HTR-8/SVneo (cell line): ENCODE measurements around the gene MYO15B.

ENCODE experiments used
- DNase-seq: peaks from one replicate; pipeline ENCODE4 v3.0.0; 2011; ENCODE audit warnings: low spot score, mixed read lengths; ENCODE audit not compliant: insufficient read length
- FAIRE-seq: peaks from 2 replicates; lab custom pipeline; 2011; peaks lifted over from hg19 to GRCh38; lab: Jason Lieb, UNC

MYO15B gene

DNA sequence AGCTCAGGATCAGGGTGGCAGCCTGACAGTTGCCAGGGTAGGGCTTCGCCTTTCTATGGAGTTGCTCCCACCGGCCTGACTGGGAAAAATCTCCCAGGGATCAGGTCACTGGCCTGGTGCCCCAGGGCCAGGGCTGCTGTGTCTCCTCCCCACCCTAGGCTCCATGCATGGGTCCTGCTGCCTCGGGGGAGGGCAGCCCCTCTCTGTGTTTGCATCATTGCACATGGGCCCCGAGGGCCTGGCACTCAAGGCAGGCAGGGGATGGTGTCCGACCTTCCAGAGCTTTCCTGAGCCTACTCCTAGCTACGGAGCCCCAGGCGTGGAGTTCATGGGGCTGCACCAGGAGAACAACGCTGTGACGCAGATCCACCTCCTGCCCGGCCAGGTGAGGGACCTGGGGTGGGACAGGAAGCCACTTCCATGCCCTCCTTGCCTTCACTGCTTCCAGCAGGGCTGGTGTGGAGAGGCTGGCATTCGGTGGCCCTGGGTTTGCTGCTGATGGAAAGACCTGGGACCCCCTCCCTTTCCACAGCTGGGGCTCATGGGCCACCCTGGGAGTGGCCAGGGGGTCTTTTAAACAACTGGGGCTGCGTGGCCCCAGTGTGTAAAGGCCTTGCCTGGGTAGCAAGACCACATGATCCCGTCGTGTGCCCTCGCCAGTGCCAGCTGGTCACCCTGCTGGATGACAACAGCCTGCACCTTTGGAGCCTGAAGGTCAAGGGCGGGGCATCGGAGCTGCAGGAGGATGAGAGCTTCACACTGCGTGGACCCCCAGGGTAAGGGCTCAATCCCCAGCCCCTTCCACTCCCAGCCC is 29.5 kb upstream of the MYO15B start:
- DNase-seq, result no peak
- FAIRE-seq, result no peak

DNA sequence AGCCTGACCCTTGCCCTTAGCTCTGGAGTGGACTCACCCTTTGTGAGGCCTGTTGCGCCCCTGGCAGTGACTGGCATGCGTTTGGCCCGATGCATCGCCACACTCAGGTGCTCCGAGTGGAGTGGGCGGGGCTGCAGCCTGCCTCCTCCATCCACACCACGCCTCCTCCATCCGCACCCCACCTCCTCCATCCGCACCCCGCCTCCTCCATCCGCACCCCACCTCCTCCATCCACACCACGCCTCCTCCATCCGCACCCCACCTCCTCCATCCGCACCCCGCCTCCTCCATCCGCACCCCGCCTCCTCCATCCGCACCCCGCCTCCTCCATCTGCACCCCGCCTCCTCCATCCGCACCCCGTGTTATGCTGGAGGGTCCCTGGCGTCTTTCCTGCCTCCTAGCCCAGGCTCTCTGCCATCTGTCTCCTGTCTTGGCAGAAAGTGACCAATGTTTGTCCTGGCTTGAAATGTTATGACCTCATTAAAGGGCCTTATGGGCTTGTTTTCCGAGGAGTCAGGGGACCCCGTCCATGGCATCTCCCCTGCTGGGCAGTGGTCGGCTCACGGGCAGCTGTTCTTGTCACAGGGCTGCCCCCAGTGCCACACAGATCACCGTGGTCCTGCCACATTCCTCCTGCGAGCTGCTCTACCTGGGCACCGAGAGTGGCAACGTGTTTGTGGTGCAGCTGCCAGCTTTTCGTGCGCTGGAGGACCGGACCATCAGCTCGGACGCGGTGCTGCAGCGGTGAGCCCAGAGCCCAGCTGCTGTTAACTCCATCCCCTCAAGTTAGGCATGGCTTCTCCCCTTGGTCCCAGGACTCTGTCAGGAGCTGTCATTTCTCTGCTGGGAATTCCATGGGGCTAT is 28.7 kb upstream of the MYO15B start:
- DNase-seq (no peak), FAIRE-seq (peak; percentile 13)

DNA sequence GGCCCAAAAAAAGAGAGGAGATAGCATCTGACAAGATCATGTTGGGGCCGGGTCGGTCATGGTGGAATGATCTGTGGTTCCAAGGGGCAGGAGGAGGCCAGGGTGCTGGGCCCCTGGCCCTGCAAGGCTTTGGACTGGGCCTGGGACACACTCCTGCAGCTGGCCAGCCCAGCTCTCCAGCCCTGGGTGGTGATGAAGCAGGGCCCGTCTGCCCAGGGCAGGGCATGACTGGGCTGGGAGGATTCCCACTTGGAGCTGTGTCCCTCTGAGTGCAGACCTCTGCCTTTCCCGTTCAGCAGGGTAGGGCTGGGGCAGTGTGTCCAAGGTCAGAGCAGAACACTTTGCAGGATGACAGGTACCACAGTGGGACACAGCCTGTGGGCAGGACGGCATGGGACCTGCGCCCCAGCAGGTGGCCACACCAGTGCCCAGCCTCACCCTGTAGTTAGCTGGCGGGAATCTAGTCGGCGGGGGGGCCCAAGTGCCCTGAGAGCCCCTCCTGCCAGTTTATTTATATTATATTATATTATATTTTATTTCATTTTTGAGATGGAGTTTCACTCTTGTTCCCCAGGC is 27.6 kb upstream of the MYO15B start:
- DNase-seq (no peak), FAIRE-seq (no peak)

DNA sequence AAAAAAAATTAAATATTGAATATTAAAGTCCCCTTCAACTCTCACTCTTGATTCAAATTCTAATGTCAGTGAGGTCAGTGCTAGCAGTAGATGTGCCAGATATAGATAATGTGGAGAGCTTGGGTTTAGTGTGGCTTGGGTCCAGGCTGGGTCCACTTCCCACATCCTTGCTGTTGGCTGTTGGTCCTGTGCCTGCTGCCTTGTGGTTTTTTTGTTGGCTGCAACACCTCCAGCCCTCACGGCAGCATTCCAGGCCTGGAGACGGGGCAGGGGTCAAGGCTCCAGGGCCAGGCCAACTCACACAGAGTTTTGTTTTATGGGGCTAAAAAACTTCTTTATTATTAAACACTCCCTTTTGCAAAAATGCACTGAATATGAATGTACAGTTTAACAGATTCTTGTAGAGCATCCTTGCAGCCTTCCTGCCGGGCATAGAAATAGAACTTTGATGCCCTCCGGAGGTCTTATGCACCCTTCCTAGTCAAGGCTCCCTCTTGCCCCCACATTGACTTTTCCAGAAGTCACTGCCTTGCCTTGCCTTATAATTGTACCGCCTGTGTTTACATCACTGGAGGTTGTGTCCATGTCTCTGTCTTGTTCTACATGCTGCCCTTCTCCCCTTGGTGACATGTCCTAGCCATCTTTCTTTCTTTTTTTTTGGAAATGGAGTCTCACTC is 25.5 kb upstream of the MYO15B start:
- FAIRE-seq (no peak), DNase-seq (no peak)

DNA sequence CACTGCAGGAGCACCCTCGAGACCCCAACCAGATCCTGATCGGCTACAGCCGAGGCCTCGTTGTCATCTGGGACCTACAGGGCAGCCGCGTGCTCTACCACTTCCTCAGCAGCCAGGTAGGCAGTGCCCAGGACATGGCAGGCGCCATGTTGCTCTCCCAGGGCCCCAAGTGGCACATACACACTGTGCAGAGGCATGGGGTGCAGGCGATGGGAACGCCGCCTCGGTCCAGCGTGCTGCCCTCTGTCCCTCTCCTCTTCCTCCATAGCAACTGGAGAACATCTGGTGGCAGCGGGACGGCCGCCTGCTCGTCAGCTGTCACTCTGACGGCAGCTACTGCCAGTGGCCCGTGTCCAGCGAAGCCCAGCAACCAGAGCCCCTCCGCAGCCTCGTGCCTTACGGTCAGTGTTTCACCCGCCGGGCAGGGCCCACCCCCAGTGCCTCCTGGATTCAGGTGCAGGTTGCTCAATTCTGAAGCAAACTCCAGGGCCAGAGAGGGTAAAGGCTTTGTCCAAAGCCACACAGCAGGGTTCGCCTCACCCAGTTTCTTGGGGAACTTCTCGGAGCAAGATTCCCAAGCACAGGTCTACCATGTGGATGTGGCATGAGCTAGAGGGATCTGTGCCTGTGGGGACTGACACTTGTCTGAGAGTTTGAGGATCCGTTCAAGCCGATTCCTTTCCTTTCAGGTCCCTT is 24.4 kb upstream of the MYO15B start:
- peak; percentile 13 for FAIRE-seq
- DNase-seq, result no peak

DNA sequence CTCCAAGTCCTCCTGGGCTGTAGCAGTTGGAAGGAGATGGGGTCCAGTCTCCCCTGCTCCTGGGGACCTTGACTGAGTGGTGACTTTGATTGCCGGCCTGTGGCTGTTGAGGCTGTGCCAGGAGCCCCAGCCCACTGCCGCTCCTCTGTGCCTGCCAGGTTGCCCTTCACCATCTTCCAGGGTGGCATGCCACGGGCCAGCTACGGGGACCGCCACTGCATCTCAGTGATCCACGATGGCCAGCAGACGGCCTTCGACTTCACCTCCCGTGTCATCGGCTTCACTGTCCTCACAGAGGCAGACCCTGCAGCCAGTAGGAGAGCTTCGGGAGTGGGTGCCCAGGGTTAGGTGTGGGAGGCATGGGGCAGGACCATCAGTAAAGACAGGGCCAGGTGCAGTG is 23.4 kb upstream of the MYO15B start:
- FAIRE-seq, result peak; percentile 60
- DNase-seq, result no peak

DNA sequence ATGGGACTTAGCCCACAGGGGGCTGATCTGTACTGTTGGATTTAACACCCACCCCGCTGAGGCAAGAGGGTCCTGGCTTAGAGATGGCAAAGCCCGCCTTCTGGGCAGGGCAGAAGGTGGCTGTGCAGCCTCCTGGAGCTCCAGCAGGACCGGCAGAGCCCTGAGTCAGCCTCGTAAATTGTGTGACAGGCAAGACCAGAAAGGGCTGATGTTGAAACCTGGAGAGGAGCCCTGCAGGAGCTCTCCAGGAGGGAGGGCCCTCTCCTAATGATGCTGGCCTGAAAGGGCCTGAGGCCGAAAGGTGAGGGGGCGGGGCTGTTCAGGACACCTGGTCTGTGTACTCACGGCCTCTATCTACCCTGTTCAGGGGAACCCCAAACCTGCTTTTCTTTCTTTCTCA is 22.5 kb upstream of the MYO15B start:
- peak; percentile 9 for FAIRE-seq

DNA sequence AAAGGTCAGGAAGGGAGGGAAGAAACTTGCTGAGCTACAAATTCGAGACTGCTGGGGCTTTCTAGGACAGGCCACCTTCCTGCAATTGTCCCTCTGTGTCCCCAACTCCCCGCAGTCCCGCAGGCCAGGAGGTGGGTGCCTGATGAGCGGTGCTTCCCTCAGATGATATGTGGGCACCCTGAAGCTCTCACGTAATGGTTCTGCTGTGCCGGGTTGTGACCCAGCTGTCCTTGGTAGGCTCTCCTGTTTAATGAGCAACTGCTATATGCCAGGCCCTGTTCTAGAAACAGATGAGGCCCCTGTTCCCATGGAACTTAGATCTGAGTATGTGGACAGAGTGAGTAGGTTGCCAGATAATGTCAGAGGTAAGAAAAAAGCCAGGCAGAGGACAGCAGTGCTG is 22.0 kb upstream of the MYO15B start:
- no peak for FAIRE-seq
- DNase-seq, result no peak

More for the DNA sequence above, 22.5 kb upstream of the MYO15B start:
- DNase-seq, result peak; percentile 85

DNA sequence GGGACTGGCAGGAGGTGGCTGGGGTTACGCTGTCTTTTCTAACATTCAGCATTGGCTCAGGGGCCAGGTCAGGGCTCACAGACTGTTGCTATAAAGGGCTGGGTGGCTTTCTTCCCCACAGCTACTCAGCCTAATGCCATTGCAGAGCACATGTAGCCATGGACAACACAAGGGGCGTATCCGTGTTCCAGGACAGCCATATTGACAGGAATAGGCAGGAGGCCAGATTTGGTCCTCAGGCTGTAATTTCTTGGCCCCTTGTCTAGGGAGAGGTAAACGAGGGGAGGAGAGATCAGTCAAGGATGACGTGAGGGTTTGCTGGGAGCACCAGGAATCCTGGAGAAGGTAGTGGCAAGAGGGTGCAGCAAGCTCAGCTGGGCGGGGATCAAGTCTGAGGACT is 21.2 kb upstream of the MYO15B start:
- FAIRE-seq, result peak; percentile 62
- DNase-seq, result no peak

DNA sequence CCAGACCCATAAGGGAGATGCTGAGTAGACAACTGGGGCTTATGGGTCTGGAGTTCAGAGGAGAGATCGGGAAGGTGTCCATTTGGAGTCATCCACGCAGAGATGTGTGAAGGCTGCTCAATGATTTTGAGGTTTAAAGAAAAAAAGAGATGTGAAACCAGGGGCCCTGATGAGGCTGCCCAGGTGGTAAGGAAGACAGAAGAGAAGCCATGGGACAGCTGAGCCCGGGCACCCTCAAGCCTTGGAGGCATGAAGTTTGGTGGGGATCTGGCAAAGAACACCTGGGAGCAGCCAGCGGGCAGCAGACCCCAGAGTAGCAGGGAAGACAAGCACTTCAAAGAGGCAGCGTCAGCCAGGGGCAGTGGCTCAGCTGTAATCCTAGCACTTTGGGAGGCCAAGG is 20.8 kb upstream of the MYO15B start:
- DNase-seq, result no peak
- no peak for FAIRE-seq

DNA sequence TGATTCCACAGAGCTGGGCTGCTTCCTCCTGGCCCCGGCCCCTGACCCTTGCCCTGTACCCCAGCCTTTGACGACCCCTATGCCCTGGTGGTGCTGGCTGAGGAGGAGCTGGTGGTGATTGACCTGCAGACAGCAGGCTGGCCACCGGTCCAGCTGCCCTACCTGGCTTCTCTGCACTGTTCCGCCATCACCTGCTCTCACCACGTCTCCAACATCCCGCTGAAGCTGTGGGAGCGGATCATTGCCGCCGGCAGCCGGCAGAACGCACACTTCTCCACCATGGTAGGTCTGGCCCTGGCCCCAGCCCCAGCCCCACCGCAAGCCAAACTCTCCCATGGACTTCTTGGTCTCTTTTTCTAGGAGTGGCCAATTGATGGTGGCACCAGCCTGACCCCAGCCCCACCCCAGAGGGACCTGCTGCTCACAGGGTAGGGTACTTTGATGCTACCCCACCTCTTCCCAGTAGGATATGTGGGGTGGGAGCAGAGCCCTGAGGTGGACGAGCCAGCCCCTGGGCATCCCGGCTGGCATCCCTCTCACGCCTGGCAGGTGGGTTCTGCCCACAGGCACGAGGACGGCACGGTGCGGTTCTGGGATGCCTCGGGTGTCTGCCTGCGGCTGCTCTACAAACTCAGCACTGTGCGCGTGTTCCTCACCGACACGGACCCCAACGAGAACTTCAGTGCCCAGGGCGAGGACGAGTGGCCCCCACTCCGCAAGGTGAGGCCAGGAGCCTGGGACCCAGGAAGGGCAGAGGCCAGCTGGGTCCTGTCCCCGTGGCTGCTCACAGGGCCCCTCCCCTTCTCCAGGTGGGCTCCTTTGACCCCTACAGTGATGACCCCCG is 19.0 kb upstream of the MYO15B start:
- FAIRE-seq, result no peak
- DNase-seq, result no peak

DNA sequence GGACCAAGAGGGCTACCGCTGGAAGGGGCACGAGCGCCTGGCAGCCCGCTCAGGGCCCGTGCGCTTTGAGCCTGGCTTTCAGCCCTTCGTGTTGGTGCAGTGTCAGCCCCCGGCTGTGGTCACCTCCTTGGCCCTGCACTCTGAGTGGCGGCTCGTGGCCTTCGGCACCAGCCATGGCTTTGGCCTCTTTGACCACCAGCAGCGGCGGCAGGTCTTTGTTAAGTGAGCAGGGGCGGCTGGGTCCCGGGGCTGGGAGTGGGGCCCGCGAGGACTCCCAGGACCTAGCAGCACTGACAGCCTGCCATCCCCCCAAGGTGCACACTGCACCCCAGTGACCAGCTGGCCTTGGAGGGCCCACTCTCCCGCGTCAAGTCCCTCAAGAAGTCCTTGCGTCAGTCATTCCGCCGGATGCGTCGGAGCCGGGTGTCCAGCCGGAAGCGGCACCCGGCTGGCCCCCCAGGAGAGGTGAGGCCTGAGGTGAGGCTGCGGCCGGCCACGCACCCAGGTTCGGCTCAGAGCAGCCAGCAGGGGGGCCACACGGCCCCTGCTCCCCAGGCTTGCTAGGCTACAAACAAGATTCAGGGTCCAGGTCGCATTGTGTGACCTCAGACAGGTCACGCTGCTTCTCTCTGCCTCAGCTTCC is 17.4 kb upstream of the MYO15B start:
- no peak for FAIRE-seq
- DNase-seq, result no peak

DNA sequence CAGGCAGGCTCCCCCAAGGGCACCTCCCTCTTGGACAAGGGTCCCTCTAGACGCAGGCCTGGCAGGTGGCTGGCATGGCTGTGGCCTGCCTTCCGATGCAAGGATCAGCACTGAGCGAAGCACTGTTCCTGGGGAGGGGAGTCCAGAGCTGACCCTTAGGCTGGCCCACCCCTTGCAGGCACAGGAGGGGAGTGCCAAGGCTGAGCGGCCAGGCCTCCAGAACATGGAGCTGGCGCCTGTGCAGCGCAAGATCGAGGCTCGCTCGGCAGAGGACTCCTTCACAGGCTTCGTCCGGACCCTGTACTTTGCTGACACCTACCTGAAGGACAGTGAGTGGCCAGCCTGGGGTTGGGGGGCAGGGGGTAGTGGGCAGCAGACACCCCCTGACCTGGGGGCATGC is 16.8 kb upstream of the MYO15B start:
- peak; percentile 4 for FAIRE-seq
- no peak for DNase-seq

DNA sequence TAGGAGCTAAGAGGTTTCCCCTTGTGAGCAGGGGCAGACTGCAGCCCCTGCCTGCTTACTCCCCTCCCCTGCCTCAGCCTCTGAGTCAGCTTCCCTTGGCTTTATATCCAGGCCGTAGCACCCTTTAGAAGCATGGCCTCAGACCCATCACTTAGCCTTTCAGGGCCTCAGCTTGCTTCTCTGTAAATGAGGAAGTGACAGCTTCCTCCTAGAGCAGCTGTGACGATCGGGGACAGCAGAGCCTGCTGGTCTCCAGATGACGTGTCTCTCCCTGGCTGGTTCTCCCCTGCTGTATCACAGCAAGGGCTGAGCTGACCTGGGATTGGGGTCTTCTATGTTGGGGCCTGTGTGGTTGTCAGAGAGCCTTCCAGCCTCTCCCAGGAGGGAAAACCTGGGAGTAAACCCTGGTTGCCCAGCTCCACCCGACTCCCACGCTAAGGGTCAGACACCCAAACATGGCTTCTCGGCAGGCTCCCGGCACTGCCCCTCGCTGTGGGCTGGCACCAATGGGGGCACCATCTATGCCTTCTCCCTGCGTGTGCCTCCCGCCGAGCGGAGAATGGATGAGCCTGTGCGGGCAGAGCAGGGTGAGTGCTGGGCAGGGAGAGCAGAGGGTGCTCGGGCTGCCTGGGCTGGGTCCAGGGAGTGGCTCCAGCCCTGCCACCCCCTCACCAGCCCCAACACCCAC is 16.3 kb upstream of the MYO15B start:
- DNase-seq (no peak), FAIRE-seq (no peak)

DNA sequence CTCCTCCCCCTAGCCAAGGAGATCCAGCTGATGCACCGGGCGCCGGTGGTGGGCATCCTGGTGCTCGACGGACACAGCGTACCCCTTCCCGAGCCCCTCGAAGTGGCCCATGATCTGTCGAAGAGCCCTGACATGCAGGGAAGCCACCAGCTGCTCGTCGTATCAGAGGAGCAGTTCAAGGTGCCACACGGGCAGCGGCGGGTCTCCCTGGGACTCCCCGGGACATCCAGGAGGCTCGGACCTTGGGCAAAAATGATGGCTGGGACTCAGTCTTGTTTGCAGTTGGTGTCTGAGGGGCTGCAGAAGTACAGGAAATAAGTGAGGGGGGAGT is 15.8 kb upstream of the MYO15B start:
- FAIRE-seq (no peak), DNase-seq (no peak)

DNA sequence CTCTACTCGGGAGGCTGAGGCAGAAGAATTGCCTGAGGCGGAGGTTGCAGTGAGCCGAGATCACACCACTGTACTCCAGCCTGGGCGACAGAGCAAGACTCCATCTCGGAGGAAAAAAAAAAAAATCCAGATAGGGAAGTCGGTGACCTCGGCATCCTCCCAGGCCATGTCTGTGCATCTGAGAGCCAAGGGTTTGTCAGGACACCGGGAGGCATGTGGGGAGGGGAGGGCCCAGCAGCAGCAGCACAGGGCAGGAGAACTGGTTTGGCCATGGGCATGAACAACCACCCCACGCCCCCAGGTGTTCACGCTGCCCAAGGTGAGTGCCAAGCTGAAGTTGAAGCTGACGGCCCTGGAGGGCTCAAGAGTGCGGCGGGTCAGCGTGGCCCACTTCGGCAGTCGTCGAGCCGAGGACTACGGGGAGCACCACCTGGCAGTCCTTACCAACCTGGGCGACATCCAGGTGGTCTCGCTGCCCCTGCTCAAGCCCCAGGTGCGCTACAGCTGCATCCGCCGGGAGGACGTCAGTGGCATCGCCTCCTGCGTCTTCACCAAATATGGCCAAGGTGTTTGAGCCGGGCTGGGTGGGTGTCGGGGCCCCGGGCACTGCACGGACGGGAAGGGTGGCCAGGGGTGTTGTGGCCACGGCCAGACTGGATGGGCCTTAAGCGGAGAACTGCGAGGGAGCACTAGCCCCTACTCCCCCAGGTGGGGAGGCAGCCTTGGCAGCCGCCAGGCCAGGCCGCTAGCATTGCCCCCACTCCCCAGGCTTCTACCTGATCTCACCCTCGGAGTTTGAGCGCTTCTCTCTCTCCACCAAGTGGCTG is 14.7 kb upstream of the MYO15B start:
- DNase-seq, result no peak
- FAIRE-seq, result no peak

DNA sequence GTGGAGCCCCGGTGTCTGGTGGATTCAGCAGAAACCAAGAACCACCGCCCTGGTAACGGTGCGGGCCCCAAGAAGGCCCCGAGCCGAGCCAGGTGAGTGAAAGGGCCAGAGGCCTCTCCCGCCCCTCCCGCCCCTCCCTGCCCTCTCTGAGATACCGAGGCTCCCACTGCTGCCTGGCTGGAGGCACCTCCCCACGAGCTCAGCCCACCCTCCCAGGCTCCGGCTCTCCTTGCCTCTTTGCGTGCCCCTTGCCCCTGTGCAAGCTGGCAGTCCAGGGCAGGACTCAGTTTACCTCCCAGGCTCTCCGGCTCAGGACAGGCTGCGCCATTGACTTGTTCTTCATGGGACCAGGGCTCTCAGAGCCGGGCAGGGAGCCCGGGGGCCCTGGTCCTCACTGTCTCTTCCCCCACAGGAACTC is 14.1 kb upstream of the MYO15B start:
- no peak for FAIRE-seq
- no peak for DNase-seq
